HG03196 (cell line): ENCODE results near the gene MAGI2.

Experiments used
- ATAC-seq: cut with Tn5 transposase; IDR thresholded peaks from one replicate; pipeline ENCODE4 v1.9.1; 2021; ENCODE audit not compliant: unreplicated experiment

MAGI2 gene

GRCh38 chr7:79272938-79273337 lies 180.5 kb downstream of the MAGI2 start:
- ATAC-seq: no peak

DNA sequence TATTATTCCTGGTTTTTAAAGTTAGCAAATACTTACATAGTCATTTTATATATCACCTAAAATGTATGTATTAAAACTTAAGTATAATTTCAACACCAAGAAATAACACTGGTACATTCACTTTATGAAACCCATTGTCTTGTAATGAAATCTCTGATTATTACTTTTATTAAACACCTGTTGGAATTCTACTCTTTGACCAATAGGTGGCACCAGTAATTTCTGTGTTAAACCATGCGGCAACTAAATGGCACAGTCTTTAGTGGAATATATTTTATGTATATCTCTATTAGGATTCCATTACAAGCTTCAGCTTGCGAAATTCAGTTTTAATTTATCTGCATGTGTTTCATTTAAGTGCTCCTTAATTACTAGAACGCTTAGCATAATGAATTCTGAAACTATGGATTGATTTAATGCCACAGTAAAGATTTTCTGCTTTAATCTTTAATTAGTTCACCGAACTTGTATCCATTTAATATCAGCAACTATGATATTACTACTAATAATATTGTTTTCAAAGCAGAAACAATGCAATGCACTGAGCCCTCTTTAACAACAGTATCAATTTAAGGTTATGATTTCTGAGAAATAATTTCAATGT lies 181.3 kb downstream of the MAGI2 start:
- peak; percentile 59 for ATAC-seq

DNA sequence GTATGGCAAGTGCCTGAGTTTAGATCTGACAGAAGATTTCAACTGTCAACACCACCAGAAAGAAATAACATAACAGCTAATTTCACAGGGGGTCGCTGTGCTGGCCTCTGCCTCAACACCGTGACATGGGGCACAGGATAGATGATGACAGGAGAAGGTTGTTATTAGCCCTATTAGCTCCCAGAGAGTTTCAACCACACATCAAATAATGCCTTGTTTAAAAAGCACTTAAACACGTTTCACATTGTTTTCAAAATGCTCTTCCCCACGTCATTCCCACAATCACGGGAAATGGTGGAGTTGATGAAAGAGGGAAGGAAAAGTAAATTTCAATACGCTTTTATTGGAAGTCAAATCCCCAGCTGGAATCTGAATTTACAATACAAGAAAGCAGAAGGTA lies 184.7 kb downstream of the MAGI2 start:
- ATAC-seq: no peak

DNA sequence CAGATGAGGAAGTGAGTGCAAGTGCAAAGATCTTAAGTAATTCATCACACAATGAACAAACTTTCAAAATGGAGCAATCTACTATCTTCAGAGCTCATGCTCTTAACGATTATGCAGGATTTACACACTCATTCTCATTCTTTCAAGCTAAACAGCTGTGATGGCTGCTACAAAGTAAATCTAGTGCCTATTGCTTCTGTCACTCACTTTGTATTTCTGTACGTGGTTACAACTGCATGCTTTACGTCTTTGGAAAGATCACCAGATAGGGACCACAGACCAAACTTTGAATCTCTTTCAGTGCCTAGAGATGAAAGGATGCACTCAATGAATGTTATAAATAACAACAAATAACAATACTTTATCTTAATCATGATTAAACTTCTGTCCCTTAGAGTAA lies 194.6 kb downstream of the MAGI2 start:
- ATAC-seq: no peak

DNA sequence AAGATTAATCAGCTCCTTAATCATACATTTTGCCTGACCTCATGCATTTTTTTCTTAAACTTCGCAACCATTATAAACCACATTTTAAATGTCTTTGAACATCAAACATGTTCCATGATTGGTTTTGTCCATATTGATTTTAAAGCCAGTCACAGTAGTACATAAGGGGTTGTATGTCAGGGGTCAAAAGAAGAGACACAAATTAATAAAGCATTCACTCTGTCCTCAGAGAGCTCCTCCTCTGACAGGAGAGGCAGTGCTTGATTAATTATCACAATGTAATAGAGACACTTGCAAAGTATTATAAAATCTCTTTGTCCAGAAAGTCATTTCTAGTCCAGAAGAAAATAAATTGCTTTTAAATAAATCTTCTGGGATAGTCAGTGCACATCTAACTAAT lies 195.5 kb downstream of the MAGI2 start:
- ATAC-seq: no peak

GRCh38 chr7:79245623-79246249 lies 207.7 kb downstream of the MAGI2 start:
- no peak for ATAC-seq

GRCh38 chr7:79244482-79244881 lies 209.0 kb downstream of the MAGI2 start:
- no peak for ATAC-seq

DNA sequence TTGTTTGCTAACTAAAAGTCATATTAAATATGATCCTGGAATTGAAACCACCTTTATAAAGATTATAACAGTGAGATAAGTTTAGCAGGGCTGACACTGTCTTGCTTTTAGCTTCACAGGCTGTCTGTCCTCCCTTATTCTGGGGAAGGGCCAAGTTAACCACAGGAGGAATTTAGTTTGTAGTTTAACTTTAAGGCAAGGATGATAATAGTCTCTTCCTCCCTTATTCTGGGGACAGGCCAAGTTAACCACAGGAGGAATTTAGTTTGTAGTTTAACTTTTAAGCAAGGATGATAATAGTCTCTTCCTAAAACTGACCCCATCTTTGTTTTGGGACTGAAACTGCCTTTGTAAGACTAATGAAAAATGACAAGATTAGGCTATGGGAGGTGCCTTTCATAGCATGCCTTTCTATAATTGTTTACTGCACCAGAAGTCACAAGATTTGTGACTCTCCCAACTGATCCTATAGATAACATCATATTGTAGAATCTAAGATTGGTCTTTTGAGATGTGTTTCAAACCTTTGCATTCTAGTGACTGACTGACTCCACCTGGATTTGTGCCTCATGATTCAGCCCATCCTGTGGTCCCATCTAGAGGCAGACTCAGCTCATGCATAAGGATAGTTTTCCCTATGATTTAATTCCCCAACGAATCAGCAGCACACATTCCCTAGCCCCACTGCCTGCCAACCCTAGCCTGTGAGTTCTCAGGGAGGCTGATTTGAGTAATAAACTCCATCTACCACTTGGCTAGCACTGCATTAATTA lies 212.0 kb downstream of the MAGI2 start:
- ATAC-seq: no peak

GRCh38 chr7:79240413-79240812 lies 213.1 kb downstream of the MAGI2 start:
- no peak for ATAC-seq

DNA sequence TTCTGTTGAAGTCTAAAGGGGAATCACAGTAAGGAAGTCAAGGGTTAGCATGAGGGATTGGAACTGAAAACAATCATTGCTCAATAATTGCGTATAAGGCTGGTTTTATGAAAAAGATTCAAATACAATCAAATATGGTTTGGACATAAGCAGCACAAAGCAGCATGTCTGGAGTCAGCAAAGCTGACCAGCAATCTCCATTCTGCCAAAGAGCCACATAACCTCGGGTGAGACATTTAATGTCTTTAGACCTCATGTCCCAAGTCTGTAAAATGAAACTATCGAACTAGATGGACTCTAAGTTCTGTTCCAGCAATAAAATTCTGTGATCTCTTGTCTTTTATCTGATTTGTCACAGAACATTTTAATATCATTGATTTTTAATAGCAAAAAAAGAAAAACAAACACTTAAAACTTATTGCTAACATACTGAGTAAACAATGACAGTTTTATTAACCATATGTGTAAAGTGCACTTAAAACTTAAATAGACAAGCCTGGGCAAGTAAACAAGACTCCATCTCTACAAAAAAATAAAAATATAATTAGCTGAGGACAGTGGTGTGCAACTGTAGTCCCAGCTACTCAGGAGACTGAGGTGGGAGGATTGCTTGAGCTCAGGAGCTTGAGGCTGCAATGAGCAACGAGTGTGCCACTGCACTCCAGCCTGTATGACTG lies 217.0 kb downstream of the MAGI2 start:
- no peak for ATAC-seq

- ATAC-seq: no peak
Observed at GRCh38 chr7:79227044-79227443, 226.4 kb downstream of the MAGI2 start.

- no peak for ATAC-seq
Observed at GRCh38 chr7:79221211-79221610, 232.3 kb downstream of the MAGI2 start.

DNA sequence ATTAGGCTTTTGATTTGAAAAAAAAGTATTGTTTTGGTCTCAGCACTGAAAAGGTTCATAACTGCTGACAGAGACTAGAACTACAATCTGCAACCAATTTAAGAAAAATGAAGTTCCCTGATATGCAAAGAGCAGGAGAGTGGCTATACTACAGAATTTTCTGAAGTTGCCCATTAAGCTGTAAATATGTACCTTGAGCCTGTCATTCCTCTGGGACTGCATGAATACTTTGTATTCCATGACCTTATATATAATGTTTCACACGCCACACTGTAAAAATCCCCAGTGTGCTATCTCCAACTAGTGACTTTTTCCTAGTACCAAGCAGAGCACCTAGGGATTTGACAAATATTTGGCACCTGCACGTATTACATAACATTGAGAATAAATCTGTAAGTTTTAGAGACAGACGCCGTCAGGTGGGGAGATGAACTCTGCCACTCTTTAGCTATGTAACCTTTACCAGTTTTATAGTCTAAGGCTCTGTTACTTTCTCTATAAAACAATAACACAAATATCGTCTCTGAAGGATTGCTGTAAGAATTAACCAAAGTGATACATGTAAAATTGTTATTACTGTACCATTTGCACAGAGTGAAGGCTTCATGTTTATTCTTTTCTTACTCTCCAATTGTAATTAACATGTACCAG lies 235.4 kb downstream of the MAGI2 start:
- ATAC-seq: no peak

GRCh38 chr7:79217468-79217867 lies 236.0 kb downstream of the MAGI2 start:
- no peak for ATAC-seq

DNA sequence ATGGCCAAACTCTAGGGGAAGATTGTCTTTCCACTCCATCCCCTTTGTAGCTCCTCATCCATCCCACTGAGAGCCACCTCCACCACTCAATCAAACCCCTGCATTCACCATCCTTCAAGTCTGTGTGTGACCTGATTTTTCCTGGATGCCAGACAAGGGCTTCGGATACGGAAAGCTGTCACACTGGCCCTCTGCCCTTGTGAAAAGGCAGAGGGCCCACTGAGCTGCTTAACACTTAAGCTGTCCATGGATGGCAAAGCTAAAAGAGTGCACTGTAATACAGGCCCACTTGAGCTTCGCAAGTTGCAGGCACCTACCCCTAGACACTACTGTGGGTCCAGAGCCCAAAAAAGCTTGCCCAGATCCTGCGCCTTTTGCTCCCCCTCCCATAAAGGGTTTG lies 237.2 kb downstream of the MAGI2 start:
- ATAC-seq: no peak

GRCh38 chr7:79212334-79212733 lies 241.1 kb downstream of the MAGI2 start:
- no peak for ATAC-seq

GRCh38 chr7:79211724-79212123 lies 241.7 kb downstream of the MAGI2 start:
- no peak for ATAC-seq

- no peak for ATAC-seq
Observed at GRCh38 chr7:79199961-79200360, 253.5 kb downstream of the MAGI2 start.

- ATAC-seq: no peak
Observed at GRCh38 chr7:79199266-79199665, 254.2 kb downstream of the MAGI2 start.

DNA sequence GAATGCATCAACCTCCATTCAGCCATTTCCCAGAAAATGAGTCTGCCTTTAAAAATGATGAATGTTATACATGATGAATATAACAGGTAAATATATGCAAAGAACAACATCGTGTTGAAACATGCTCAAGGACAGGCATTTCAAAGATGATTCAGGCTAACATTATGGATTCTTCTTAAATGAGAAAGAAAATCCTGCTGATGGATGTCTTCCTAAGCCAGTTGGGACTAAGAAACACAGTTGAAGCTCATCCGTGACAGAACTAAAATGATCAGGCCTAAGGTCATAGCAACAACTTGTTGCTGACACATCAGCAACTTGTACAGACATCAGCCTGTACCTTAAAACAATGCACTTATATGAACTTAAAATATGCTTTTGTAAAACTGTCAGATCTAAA lies 267.9 kb downstream of the MAGI2 start:
- ATAC-seq: no peak

- no peak for ATAC-seq
Observed at GRCh38 chr7:79182283-79182682, 271.2 kb downstream of the MAGI2 start.
